Nephron progenitor cell (in vitro differentiated cells): ENCODE measurements around the gene B4GALT7.
"Not testable (repeated sequence)": the region's sequence is repeated elsewhere in the genome, so short reads cannot be mapped to it uniquely, and the experiment has no call there.

ENCODE experiments used
- DNase-seq: peaks from one replicate; pipeline ENCODE4 v3.0.0; 2021
- H3K27ac Mint-ChIP-seq: 2 replicates; pipeline ENCODE4 v1.8.0; 2021; ENCODE audit warnings: mild to moderate bottlenecking, moderate library complexity, mixed read lengths
- H3K27me3 Mint-ChIP-seq: 2 replicates; pipeline ENCODE4 v1.8.0; 2021; ENCODE audit warnings: mild to moderate bottlenecking, low read depth, mixed read lengths; ENCODE audit not compliant: poor library complexity
- H3K36me3 Mint-ChIP-seq: 2 replicates; pipeline ENCODE4 v1.8.0; 2021; ENCODE audit warnings: low read depth, mixed read lengths
- H3K4me1 Mint-ChIP-seq: 2 replicates; pipeline ENCODE4 v1.8.0; 2021; ENCODE audit warnings: mixed read lengths
- H3K4me3 Mint-ChIP-seq: 2 replicates; pipeline ENCODE4 v1.8.0; 2021; ENCODE audit warnings: mild to moderate bottlenecking, moderate library complexity, mixed read lengths
- H3K9me3 Mint-ChIP-seq: 2 replicates; pipeline ENCODE4 v1.8.0; 2021; ENCODE audit warnings: mild to moderate bottlenecking, moderate library complexity, mixed read lengths
- TF ChIP-seq, protein P1 (sequence below): fragments of 200-600 bp; sonication (generic); IDR thresholded peaks from 2 replicates; pipeline ENCODE4 v1.5.0; 2021; ENCODE audit warnings: antibody characterized with exemption

Gene B4GALT7

DNA sequence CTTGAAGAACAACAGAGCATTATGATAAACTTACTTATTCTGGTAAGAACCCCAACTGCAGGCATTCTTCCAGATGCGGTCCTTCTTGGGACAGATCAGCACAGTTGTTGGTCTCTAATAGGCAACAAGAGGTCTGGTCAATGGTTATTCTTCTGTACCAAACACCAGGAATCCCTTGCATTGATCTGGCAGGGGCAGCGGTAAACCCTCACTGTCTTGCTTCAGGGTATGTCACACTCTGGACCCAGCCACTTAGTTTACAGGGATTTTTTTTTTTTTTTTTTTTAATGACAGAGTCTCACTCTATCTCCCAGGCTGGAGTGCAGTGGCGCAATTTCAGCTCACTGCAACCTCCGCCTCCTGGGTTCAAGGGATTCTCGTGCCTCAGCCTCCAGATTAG is 44.3 kb upstream of the B4GALT7 start:
- TF ChIP-seq, protein P1, sequence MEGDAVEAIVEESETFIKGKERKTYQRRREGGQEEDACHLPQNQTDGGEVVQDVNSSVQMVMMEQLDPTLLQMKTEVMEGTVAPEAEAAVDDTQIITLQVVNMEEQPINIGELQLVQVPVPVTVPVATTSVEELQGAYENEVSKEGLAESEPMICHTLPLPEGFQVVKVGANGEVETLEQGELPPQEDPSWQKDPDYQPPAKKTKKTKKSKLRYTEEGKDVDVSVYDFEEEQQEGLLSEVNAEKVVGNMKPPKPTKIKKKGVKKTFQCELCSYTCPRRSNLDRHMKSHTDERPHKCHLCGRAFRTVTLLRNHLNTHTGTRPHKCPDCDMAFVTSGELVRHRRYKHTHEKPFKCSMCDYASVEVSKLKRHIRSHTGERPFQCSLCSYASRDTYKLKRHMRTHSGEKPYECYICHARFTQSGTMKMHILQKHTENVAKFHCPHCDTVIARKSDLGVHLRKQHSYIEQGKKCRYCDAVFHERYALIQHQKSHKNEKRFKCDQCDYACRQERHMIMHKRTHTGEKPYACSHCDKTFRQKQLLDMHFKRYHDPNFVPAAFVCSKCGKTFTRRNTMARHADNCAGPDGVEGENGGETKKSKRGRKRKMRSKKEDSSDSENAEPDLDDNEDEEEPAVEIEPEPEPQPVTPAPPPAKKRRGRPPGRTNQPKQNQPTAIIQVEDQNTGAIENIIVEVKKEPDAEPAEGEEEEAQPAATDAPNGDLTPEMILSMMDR: no peak
- Mint-ChIP-seq H3K9me3 (peaks cover 18% of the 10 kb centered on the region), H3K4me3 (peak overlapping the region; percentile 80), H3K4me1 (peaks cover 57% of the 10 kb centered on the region), H3K36me3 (peaks cover 17% of the 10 kb centered on the region), H3K27ac (no peak overlapping the region), H3K27me3 (no peaks in the 10 kb centered on the region)
- DNase-seq: no peak

DNA sequence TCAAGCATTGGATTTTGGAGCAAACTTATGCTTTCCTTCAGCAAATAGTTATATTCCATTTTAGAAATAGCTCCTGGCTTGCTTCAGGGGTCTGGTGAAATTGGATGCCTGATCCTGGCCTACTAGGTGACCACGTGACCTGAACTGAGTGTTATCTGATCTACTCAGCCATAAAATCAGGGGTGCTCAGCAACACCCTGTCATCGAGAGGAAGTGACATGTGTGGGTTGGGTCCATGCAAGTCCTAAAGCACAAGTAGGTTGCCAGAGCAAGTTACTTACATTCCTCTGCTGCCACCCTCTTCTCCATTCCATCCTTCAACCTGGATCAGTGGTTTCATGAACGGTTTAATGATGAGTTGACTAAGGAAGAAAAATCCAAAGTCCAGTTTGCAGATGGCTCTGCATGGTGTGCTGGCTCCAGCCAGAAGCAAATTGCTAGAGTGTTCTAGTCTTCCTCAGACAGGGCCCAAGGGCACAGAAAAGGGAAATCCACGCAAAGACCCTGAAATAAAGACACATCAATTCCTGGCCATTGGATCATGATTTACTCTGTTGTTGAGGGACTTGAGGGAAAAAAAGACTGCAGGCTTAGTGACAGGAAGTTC is 42.8 kb upstream of the B4GALT7 start:
- peak overlapping the region; percentile 80 for H3K27ac Mint-ChIP-seq
- peaks cover 33% of the 10 kb centered on the region for H3K9me3 Mint-ChIP-seq
- peaks cover 7% of the 10 kb centered on the region for H3K27me3 Mint-ChIP-seq
- peaks cover 52% of the 10 kb centered on the region for H3K4me1 Mint-ChIP-seq
- TF ChIP-seq, protein P1: no peak
- peaks cover 2% of the 10 kb centered on the region for H3K36me3 Mint-ChIP-seq
- no peak overlapping the region for H3K4me3 Mint-ChIP-seq
- DNase-seq: peak; percentile 32

DNA sequence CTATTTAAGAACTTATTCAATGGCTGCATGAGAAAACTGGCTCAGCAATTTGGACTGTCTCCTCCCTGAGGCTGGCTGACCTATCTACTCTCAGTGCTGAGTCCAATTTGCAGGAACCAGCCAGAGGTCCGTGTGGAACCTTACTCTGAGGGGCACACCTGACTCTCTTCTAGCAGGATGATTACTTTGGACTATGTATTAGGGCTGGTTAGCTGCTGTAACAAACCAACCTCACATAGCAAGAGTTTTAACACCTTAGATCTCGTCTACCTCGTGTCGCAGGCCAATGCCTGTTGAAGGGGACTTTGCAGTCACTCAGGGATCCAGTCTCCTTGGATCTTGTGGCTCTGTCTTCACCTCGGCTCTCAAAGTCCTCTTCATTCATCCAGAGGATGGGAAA is 42.1 kb upstream of the B4GALT7 start:
- H3K4me3 Mint-ChIP-seq: no peak overlapping the region
- peaks cover 40% of the 10 kb centered on the region for H3K9me3 Mint-ChIP-seq
- TF ChIP-seq, protein P1: no peak
- H3K27me3 Mint-ChIP-seq: peaks cover 7% of the 10 kb centered on the region
- no peaks in the 10 kb centered on the region for H3K36me3 Mint-ChIP-seq
- no peak for DNase-seq
- H3K27ac Mint-ChIP-seq: no peak overlapping the region
- peaks cover 46% of the 10 kb centered on the region for H3K4me1 Mint-ChIP-seq

DNA sequence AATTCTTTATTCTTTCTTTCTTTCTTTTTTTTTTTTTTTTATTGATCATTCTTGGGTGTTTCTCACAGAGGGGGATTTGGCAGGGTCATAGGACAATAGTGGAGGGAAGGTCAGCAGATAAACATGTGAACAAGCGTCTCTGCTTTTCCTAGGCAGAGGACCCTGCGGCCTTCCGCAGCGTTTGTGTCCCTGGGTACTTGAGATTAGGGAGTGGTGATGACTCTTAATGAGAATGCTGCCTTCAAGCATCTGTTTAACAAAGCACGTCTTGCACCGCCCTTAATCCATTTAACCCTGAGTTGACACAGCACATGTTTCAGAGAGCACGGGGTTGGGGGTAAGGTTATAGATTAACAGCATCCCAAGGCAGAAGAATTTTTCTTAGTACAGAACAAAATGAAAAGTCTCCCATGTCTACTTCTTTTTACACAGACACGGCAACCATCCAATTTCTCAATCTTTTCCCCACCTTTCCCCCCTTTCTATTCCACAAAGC is 40.4 kb upstream of the B4GALT7 start:
- not testable (repeated sequence) for H3K4me3 Mint-ChIP-seq, H3K36me3 Mint-ChIP-seq, DNase-seq, H3K27ac Mint-ChIP-seq
- peaks cover 13% of the 10 kb centered on the region for H3K27me3 Mint-ChIP-seq
- peaks cover 49% of the 10 kb centered on the region for H3K9me3 Mint-ChIP-seq
- H3K4me1 Mint-ChIP-seq: peaks cover 37% of the 10 kb centered on the region

DNA sequence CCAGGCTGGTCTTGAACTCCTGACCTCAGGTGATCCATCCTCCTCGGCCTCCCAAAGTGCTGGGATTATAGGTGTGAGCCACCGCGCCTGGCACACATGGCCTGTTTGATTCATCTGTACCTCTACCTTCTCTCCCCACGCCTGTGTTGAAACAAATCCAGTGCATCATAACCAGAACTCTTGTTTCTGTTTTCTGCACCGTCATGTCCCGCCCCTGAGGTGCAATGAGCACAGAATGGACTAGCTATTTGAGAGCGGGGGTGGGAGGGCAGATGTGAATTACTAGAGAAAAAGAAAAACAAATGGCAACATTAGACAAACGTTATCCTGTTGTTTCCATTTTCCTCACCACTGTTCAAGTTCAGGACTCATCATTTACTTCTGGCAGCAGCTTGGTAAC is 34.9 kb upstream of the B4GALT7 start:
- Mint-ChIP-seq H3K27me3 (peaks cover 33% of the 10 kb centered on the region), H3K4me1 (peaks cover 13% of the 10 kb centered on the region), H3K27ac (no peak overlapping the region), H3K9me3 (peaks cover 35% of the 10 kb centered on the region), H3K36me3 (no peaks in the 10 kb centered on the region), H3K4me3 (no peak overlapping the region)
- TF ChIP-seq, protein P1: no peak
- DNase-seq: no peak

DNA sequence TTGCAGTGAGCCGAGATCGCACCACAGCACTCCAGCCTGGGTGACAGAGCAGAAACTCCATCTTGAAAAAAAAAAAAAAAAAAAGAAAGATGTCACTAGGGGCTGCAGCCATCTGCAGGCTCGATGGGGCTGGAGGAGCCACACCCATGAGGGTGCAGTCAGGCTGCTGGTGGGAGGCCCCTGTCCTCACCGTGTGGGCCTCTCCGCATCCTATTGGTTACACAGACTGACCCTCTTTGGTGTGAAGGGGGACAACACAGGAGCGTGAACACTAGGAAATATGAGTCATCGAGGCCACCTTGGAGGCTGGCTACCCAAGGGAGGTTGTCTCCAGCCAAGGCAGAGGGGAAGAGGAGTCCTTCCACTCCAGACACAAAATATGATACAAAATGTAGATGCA is 31.6 kb upstream of the B4GALT7 start:
- no peak overlapping the region for H3K4me3 Mint-ChIP-seq
- H3K27me3 Mint-ChIP-seq: peaks cover 30% of the 10 kb centered on the region
- H3K27ac Mint-ChIP-seq: peak overlapping the region; percentile 17
- peaks cover 13% of the 10 kb centered on the region for H3K4me1 Mint-ChIP-seq
- DNase-seq: no peak
- TF ChIP-seq, protein P1: no peak
- peaks cover 4% of the 10 kb centered on the region for H3K9me3 Mint-ChIP-seq
- no peaks in the 10 kb centered on the region for H3K36me3 Mint-ChIP-seq
